Measurements from ENCODE around the gene ETV6. TPM values are rescaled to one million over a fixed set of nuclear protein-coding genes. Genes with fewer than 3 reads are reported as not detected.
"Not testable (repeated sequence)": the region's sequence is repeated elsewhere in the genome, so short reads cannot be mapped to it uniquely, and the experiment has no call there.

The ETV6 gene
- total RNA-seq, result 117 and 131 TPM in 2 replicates

DNA sequence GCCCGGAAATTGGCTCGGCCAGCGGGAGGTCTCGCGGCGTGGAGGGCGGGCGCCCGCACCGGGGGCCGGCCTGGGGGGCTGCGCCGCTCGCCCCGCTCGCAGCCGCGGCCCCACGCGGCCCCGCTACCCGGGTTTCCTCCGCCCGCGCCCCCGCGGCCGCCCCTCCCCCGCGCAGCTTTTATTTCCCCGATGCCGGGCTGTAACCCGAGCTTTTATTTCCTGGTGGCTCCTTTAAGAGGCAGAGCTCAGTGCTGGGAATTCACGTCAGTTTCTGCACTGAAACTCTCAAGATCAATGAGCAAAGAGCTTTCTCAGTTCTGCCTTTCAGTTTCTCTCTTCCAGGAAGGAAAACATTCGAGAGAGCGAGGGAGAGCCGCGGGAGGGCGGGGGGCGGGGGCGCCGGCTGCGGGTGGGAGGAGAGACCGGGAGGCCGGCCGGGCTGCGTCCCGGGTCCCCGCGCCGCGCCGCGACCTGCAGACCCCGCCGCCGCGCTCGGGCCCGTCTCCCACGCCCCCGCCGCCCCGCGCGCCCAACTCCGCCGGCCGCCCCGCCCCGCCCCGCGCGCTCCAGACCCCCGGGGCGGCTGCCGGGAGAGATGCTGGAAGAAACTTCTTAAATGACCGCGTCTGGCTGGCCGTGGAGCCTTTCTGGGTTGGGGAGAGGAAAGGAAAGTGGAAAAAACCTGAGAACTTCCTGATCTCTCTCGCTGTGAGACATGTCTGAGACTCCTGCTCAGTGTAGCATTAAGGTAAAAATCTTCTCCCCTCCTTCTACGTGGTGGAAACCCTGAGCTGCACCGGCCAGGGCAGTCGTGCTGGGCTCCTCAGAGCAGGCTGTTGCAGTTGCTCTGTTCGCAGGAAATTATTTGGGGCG lies at the start of gene ETV6:
Gene ETV6 (plus strand): TSS at position 262 of the 873 bp plus-strand sequence. CDS start 454 bp downstream, at position 716.
- H3K4me3 Mint-ChIP-seq, result peak within 1 kb of the TSS; percentile 95

DNA sequence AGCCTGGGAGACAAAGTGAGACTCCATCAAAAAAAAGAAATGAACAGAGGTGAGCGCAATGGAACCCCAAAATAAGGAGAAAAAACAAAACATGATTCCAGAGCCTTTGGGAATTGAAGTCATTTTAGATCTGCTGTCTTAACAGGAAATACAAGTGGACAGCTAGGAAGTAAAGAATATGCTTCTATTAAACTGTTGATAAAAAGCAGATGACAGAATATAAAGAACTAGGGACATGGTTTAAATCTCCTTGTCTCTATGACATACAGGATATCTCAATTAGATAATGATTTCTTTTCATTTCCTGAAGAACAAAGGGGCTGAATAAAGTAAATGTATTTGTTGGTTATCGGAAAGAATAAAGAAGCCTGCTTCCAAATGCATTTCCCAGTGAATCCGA lies 49.3 kb upstream of the ETV6 start:
- Mint-ChIP-seq H3K4me3 (no peak overlapping the region), H3K27ac (no peak overlapping the region), H3K9me3 (no peaks in the 10 kb centered on the region), H3K27me3 (ENCODE audit: insufficient read depth) (no peaks in the 10 kb centered on the region), H3K36me3 (ENCODE audit: low read depth) (no peaks in the 10 kb centered on the region), H3K4me1 (ENCODE audit: low read depth) (peaks cover 26% of the 10 kb centered on the region)
- intact Hi-C loops (cut with micrococcal nuclease), result no loop called here
- DNase-seq (ENCODE audit: low spot score), result no peak

More for the DNA sequence above, at the start of gene ETV6:
- no peaks in the 10 kb centered on the region for H3K9me3 Mint-ChIP-seq
- intact Hi-C loops (cut with micrococcal nuclease), result loop anchor here (1.0 to 10.0 kb wide), 17 partner anchors 68 to 1078 kb away; partner anchors contain the start of genes BORCS5, GPR19 and YBX3
- H3K27ac Mint-ChIP-seq, result peak within 1 kb of the TSS; percentile 99
- H3K4me1 Mint-ChIP-seq (ENCODE audit: low read depth), result peaks cover 34% of the 10 kb centered on the region
- peak; percentile 74 for DNase-seq (ENCODE audit: low spot score)
- H3K27me3 Mint-ChIP-seq (ENCODE audit: insufficient read depth), result peaks cover 3% of the 10 kb centered on the region
- peaks cover 32% of the 10 kb centered on the region for H3K36me3 Mint-ChIP-seq (ENCODE audit: low read depth)

DNA sequence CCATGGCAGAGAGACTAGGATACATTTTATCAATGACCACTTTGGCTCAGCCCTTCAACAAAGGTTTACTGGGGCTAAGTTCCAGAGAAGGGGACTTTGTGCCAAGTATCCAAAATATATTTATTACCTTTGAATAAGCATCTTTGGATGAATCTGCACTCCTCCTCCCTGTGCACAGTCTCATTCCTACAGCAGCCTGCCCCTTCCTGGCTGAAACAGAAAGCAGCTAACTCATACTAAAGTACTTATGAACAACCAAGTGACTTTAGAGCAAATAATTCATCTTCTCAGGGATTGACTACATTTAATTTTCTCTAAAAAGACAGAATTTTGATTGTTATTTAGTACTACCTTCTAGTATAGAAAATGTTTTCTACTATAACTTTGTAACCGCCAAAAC lies 47.8 kb upstream of the ETV6 start:
- Mint-ChIP-seq H3K9me3 (no peaks in the 10 kb centered on the region), H3K27ac (no peak overlapping the region)

DNA sequence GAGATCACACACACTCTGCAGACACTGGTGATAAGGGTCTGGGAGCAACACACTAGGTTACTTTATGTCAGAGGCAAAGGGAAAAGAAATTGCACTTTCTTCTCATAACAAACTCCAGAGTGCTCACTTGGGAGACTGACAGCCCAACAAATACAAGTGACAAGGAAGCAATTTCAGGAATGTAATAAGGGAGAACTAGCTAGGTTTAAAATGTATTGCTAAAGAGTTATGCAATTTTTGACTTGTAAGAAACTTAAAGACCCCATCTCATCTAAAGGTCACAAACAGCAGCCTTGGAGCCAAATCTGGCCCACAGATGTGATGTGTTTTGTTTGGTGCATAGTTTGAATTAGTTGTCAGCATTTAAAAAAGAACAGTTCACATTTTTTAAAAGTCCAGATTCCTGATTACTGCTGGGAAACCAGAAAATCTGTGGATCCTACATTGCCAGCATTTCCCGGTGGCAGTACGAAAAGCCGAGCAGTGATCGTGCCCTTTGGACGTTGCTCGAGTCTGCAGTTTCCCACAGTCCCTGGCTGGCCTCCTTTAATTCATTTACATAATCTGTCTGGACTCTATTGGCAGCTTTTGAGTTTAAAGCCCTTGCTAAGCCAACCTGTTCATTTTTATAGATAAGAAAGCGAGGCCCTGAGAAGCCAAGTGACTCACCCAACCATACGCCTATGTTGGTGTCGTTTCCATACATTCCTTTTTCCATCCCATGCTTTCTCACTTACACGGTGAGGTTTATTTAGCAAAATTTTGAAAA lies 42.0 kb upstream of the ETV6 start:
- H3K4me1 Mint-ChIP-seq (ENCODE audit: low read depth), result no peaks in the 10 kb centered on the region
- intact Hi-C loops (cut with micrococcal nuclease), result no loop called here
- no peak for DNase-seq (ENCODE audit: low spot score)

More for the DNA sequence above, 47.8 kb upstream of the ETV6 start:
- H3K36me3 Mint-ChIP-seq (ENCODE audit: low read depth), result no peaks in the 10 kb centered on the region
- H3K4me3 Mint-ChIP-seq, result no peak overlapping the region
- intact Hi-C loops (cut with micrococcal nuclease), result no loop called here
- H3K27me3 Mint-ChIP-seq (ENCODE audit: insufficient read depth), result no peaks in the 10 kb centered on the region
- no peak for DNase-seq (ENCODE audit: low spot score)
- peaks cover 20% of the 10 kb centered on the region for H3K4me1 Mint-ChIP-seq (ENCODE audit: low read depth)

DNA sequence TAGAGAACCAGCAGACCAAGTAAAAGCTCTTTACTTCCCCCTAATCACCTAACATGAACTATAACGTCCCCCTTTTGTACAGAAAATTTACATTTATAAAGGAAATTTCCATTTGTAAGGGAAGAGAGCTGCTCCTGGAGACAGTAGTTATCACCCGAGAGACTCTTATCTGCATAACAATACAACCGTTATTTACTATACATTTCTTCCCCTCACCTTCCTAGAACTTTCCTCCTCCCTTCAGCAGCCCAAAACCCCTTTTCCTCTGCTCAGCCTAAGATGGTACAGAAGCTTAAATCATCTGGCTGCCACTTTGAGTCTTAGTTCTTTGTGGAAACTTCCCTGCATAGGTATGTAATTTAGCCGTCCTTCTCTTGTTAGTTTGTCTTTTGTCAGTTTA lies 40.4 kb upstream of the ETV6 start:
- peaks cover 2% of the 10 kb centered on the region for H3K27me3 Mint-ChIP-seq (ENCODE audit: insufficient read depth)
- intact Hi-C loops (cut with micrococcal nuclease), result no loop called here
- H3K9me3 Mint-ChIP-seq, result no peaks in the 10 kb centered on the region
- H3K36me3 Mint-ChIP-seq (ENCODE audit: low read depth), result no peaks in the 10 kb centered on the region
- H3K27ac Mint-ChIP-seq, result no peak overlapping the region
- no peaks in the 10 kb centered on the region for H3K4me1 Mint-ChIP-seq (ENCODE audit: low read depth)
- DNase-seq (ENCODE audit: low spot score), result no peak
- no peak overlapping the region for H3K4me3 Mint-ChIP-seq

More for the DNA sequence above, 42.0 kb upstream of the ETV6 start:
- Mint-ChIP-seq H3K27me3 (ENCODE audit: insufficient read depth) (peaks cover 2% of the 10 kb centered on the region), H3K4me3 (no peak overlapping the region), H3K36me3 (ENCODE audit: low read depth) (no peaks in the 10 kb centered on the region), H3K9me3 (no peaks in the 10 kb centered on the region), H3K27ac (no peak overlapping the region)

DNA sequence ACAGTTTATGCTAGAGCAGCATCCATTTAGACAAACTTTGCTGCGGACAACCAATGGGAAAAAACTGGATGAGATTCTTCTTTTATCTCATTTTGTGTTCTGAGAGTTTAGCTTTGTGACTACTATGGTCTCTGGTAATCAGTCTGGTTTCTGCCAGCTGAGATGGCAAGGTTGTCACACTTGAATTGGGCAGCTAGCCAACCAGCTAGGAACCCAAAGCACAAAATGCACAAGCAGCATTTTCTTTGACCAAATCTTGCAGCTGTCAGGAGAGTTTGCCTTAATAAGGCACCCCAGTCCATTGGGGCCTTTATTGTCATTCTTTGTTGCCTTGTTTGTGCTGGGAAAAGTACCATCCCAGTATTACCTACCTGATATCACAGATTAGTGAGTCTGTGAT lies 34.0 kb upstream of the ETV6 start:
- H3K27me3 Mint-ChIP-seq (ENCODE audit: insufficient read depth), result no peaks in the 10 kb centered on the region
- DNase-seq (ENCODE audit: low spot score), result no peak
- no peak overlapping the region for H3K4me3 Mint-ChIP-seq
- H3K4me1 Mint-ChIP-seq (ENCODE audit: low read depth), result no peaks in the 10 kb centered on the region
- intact Hi-C loops (cut with micrococcal nuclease), result no loop called here
- H3K36me3 Mint-ChIP-seq (ENCODE audit: low read depth), result no peaks in the 10 kb centered on the region
- no peaks in the 10 kb centered on the region for H3K9me3 Mint-ChIP-seq
- H3K27ac Mint-ChIP-seq, result no peak overlapping the region

DNA sequence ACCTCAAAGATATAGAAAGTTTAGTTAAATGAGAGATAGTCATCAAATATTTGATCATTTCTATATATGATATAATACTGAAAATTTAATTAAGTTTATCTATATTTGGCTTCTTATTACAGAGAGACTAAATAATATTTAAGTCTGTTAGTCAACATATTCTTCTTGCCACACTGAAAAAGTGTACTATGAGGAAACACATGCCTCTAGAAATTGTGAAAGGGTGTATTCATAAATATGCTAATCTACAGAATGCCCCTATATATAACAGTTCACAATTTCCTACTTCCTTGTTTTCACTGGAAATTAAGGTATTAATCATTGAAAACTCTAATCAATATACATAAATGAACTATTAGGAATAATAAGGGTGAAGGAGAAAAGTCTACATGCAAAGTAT lies 31.4 kb upstream of the ETV6 start:
- Mint-ChIP-seq H3K36me3 (ENCODE audit: low read depth) (no peaks in the 10 kb centered on the region), H3K9me3 (no peaks in the 10 kb centered on the region), H3K27me3 (ENCODE audit: insufficient read depth) (no peaks in the 10 kb centered on the region), H3K4me3 (no peak overlapping the region), H3K4me1 (ENCODE audit: low read depth) (peaks cover 15% of the 10 kb centered on the region), H3K27ac (no peak overlapping the region)
- intact Hi-C loops (cut with micrococcal nuclease), result no loop called here
- DNase-seq (ENCODE audit: low spot score), result no peak

DNA sequence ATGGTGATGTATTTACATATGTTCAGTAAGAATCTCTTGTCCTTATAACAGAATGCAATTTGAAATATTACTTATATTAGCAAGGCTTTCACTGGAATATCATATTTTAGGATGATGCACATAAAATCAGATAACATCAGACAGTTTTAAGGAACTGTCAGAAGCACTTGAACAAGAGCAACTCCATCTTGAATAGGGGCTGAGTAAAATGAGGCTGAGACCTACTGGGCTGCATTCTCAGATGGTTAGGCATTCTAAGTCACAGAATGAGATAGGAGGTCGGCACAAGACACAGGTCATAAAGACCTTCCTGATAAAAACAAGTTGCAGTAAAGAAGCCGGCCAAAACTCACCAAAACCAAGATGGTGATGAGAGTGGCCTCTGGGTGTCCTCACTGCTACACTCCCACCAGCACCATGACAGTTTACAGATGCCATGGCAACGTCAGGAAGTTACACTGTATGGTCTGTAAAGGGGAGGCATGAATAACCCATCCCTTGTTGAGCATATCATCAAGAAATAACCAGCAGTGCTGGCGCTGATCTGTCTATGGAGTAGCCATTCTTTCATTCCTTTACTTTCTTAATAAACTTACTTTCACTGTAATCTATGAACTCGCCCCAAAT lies 27.6 kb upstream of the ETV6 start:
- H3K36me3 Mint-ChIP-seq (ENCODE audit: low read depth), result no peaks in the 10 kb centered on the region
- peaks cover 17% of the 10 kb centered on the region for H3K4me1 Mint-ChIP-seq (ENCODE audit: low read depth)
- intact Hi-C loops (cut with micrococcal nuclease), result no loop called here
- peaks cover 2% of the 10 kb centered on the region for H3K27me3 Mint-ChIP-seq (ENCODE audit: insufficient read depth)
- DNase-seq (ENCODE audit: low spot score), result no peak
- no peak overlapping the region for H3K4me3 Mint-ChIP-seq
- no peaks in the 10 kb centered on the region for H3K9me3 Mint-ChIP-seq
- H3K27ac Mint-ChIP-seq, result no peak overlapping the region

DNA sequence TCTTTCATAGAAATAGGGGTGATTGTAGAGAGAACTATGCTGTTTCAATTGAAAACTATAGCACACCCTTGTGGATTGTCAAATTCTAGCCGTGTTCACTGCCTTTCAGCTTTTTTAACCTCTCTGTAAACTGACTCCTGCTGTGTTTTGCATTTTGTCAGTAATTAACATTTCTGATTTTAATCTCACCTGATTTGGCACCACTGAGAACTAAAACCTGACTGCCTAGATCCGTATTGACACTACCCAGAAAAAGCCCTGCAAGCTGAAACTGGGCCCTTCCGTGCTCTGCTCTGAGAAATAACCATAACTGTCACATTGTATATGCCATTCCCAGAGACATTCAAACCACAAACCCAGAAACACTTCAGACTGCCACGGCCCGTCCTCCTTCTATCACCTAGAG lies 26.6 kb upstream of the ETV6 start:
- Mint-ChIP-seq H3K27me3 (ENCODE audit: insufficient read depth) (peaks cover 2% of the 10 kb centered on the region), H3K9me3 (no peaks in the 10 kb centered on the region), H3K27ac (no peak overlapping the region), H3K4me3 (no peak overlapping the region), H3K4me1 (ENCODE audit: low read depth) (peaks cover 17% of the 10 kb centered on the region), H3K36me3 (ENCODE audit: low read depth) (no peaks in the 10 kb centered on the region)
- intact Hi-C loops (cut with micrococcal nuclease), result no loop called here
- DNase-seq (ENCODE audit: low spot score), result no peak

DNA sequence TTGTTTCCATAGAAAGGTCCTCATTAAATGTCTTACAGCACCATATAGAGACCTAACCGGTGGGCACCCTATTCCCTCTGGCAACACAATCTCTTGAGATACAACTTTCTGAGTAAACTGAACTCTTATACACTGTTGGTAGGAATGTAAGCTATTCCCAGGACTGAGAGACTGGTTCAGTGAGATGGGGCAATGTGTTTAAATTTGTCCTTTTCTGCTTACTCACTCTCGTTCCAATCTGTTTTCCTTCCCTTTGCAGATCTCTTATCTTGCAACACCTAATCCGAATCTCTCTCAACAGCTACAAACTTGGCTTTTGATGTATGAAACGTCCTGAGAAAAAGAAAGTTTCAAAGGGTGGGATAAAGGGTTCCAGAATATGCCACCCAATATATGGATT lies 26.1 kb upstream of the ETV6 start:
- H3K27ac Mint-ChIP-seq, result no peak overlapping the region
- no peak overlapping the region for H3K4me3 Mint-ChIP-seq
- H3K27me3 Mint-ChIP-seq (ENCODE audit: insufficient read depth), result peaks cover 2% of the 10 kb centered on the region
- peaks cover 17% of the 10 kb centered on the region for H3K4me1 Mint-ChIP-seq (ENCODE audit: low read depth)
- H3K36me3 Mint-ChIP-seq (ENCODE audit: low read depth), result no peaks in the 10 kb centered on the region
- no peaks in the 10 kb centered on the region for H3K9me3 Mint-ChIP-seq
- no peak for DNase-seq (ENCODE audit: low spot score)
- intact Hi-C loops (cut with micrococcal nuclease), result no loop called here

DNA sequence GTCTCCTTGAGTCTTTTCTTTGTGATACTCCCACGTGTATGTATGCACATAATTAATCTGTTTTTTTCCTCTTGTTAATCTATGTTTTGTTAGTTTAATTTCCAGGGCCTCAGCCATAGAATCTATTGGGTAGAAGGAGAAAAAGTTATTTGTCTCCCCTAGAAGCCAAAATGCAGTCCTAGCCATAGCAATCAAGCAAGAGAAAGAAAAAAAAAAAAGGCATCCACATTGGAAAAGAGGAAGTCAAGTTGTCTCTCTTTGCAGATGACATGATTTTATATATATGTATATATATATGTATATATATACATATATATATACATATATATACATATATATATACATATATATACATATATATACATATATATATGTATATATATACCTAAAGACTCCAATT lies 25.4 kb upstream of the ETV6 start:
- intact Hi-C loops (cut with micrococcal nuclease), result no loop called here
- DNase-seq (ENCODE audit: low spot score), result no peak
- Mint-ChIP-seq H3K9me3 (no peaks in the 10 kb centered on the region), H3K36me3 (ENCODE audit: low read depth) (no peaks in the 10 kb centered on the region), H3K27me3 (ENCODE audit: insufficient read depth) (peaks cover 2% of the 10 kb centered on the region), H3K27ac (no peak overlapping the region), H3K4me1 (ENCODE audit: low read depth) (peaks cover 17% of the 10 kb centered on the region), H3K4me3 (no peak overlapping the region)

DNA sequence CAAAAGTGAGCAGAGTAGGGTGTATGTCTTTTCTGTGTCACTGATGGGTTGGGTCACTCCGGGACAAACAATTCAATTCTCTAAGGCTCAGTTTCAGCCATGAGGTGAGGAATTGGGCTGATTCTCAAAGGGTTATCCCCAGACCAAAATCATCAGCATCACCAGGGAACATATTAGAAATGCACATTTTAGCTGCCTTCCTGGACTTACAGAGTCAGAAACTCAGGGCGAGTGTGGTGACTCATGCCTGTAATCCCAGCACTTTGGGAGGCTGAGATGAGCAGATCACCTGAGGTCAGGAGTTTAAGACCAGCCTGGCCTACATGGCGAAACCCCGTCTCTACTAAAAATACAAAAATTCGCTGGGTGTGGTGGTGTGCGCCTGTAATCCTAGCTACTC lies 21.8 kb upstream of the ETV6 start:
- H3K4me1 Mint-ChIP-seq (ENCODE audit: low read depth); DNase-seq (ENCODE audit: low spot score); H3K4me3 Mint-ChIP-seq; H3K27ac Mint-ChIP-seq; intact Hi-C loops (cut with micrococcal nuclease); H3K27me3 Mint-ChIP-seq (ENCODE audit: insufficient read depth); H3K36me3 Mint-ChIP-seq (ENCODE audit: low read depth); H3K9me3 Mint-ChIP-seq: not testable (repeated sequence)

DNA sequence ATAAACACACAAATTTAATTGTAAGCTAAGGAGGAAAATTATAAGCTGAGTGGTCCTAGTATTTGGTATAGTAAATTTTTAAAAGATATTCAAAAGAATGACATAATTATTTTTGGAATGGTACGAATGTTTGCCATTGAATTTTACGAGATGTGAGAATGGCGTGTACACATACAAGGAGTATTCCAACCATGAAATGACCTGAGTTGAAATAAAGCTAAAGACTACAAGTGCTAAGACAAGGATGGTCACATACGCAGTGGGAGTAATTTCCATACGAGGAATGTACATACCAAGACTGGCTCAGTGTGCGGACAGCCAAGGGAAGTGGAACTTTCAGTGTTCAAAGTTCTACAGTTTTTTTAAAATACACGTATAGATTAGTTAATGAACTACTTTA lies 21.1 kb upstream of the ETV6 start:
- DNase-seq (ENCODE audit: low spot score), result no peak
- H3K4me1 Mint-ChIP-seq (ENCODE audit: low read depth), result no peaks in the 10 kb centered on the region
- no peak overlapping the region for H3K4me3 Mint-ChIP-seq
- H3K36me3 Mint-ChIP-seq (ENCODE audit: low read depth), result no peaks in the 10 kb centered on the region
- H3K27ac Mint-ChIP-seq, result no peak overlapping the region
- peaks cover 2% of the 10 kb centered on the region for H3K27me3 Mint-ChIP-seq (ENCODE audit: insufficient read depth)
- H3K9me3 Mint-ChIP-seq, result no peaks in the 10 kb centered on the region
- intact Hi-C loops (cut with micrococcal nuclease), result no loop called here

All from activated T-helper 1 cell treated with anti-CD3 and anti-CD28 coated beads, Interleukin-12 subunit alpha, Interleukin-12 subunit beta, Interleukin-2, Interleukin-4 antibody, amounts not matched to agents 30 ng/mL and 10 ng/mL and 1 ng/mL, durations not matched to agents 14 hours and 24 hours and 36 hours (primary cell).